Panc1 (cell line): Measurements from ENCODE around the gene C1QTNF2. TPM values are rescaled to one million over a fixed set of nuclear protein-coding genes. Genes with fewer than 3 reads are reported as not detected.

ENCODE experiments used
- ATAC-seq: fragments of 200-7000 bp; cut with Tn5 transposase; 2 replicates; pipeline ENCODE4 v1.9.1; 2020; ENCODE audit warnings: mild to moderate bottlenecking, moderate library complexity
- BruUV-seq: library from RNA; stranded (reverse); fragments of 400-500 nt; replicated peaks from 2 replicates; lab custom pipeline; 2021; lab: Mats Ljungman, UMichigan
- CTCF ChIA-PET: fragments of 300-600 bp; sonication (Branson Sonifier 250); formaldehyde crosslinking; loops from one replicate; lab custom pipeline; 2022; ENCODE audit warnings: antibody characterized with exemption; lab: Charles Lee
- POLR2A ChIA-PET: fragments of 300-600 bp; sonication (Branson Sonifier 250); formaldehyde crosslinking; loops from one replicate; lab custom pipeline; 2022; ENCODE audit warnings: antibody characterized with exemption; lab: Charles Lee
- DNase-seq: peaks from one replicate; pipeline ENCODE4 v3.0.0-alpha.2; 2010; ENCODE audit warnings: low read depth, low spot score
- H3K27ac ChIP-seq: 2 replicates; pipeline ENCODE4 v1.5.1; 2011; ENCODE audit warnings: mild to moderate bottlenecking, low read length, inconsistent platforms
- H3K27me3 ChIP-seq: fragments of 200-500 bp; sonication (Bioruptor generic); 2 replicates; pipeline ENCODE4 v1.6.0; 2014; ENCODE audit warnings: low read length, inconsistent platforms; ENCODE audit not compliant: control insufficient read depth, insufficient read depth
- H3K36me3 ChIP-seq: fragments of 200-500 bp; sonication (Bioruptor generic); 2 replicates; pipeline ENCODE4 v1.5.1; 2014; ENCODE audit warnings: inconsistent platforms, mild to moderate bottlenecking, low read length, moderate library complexity; ENCODE audit not compliant: control insufficient read depth, insufficient read depth
- H3K4me1 ChIP-seq: 2 replicates; pipeline ENCODE4 v1.5.1; 2011; ENCODE audit warnings: inconsistent platforms, mild to moderate bottlenecking, low read length, moderate library complexity; ENCODE audit not compliant: control insufficient read depth, insufficient read depth
- H3K4me3 ChIP-seq, 2 experiments: 2 replicates each; pipeline ENCODE4 v1.5.1; 2011 to 2012; ENCODE audit warnings: low read depth in 2 of 2, low read length in 2 of 2, mild to moderate bottlenecking in 2 of 2, inconsistent platforms in 1 of 2, moderate library complexity in 1 of 2
- H3K9me3 ChIP-seq: fragments of 200-500 bp; sonication (Bioruptor generic); 2 replicates; pipeline ENCODE4 v1.5.1; 2014; ENCODE audit warnings: low read depth, mild to moderate bottlenecking, inconsistent platforms, low read length, moderate library complexity; ENCODE audit not compliant: control insufficient read depth, insufficient read depth
- CTCF ChIP-seq: fragments of 450-650 bp; IDR thresholded peaks from 2 replicates; pipeline ENCODE4 v1.5.1; 2017; ENCODE audit warnings: mild to moderate bottlenecking
- POLR2AphosphoS5 ChIP-seq: IDR thresholded peaks from 2 replicates; pipeline ENCODE4 v1.6.1; 2012; ENCODE audit warnings: mild to moderate bottlenecking, low read depth, low read length, moderate library complexity
- REST ChIP-seq, 2 experiments: IDR thresholded peaks; 2 replicates each; pipeline ENCODE4 v1.6.1; 2011 to 2012; ENCODE audit warnings: low read depth in 2 of 2, control low read depth in 1 of 2, low read length in 1 of 2, mild to moderate bottlenecking in 1 of 2, moderate library complexity in 1 of 2; ENCODE audit not compliant: insufficient read depth in 1 of 2
- SIN3A ChIP-seq: IDR thresholded peaks from 2 replicates; pipeline ENCODE4 v1.6.1; 2012; ENCODE audit warnings: low read depth, mild to moderate bottlenecking, low read length, moderate library complexity, borderline replicate concordance; ENCODE audit not compliant: insufficient read depth
- TCF7L2 ChIP-seq: IDR thresholded peaks from 2 replicates; pipeline ENCODE4 v1.6.1; 2011; ENCODE audit warnings: mild to moderate bottlenecking, low read depth, low read length, inconsistent platforms
- in situ Hi-C: cut with HindIII; loops from 2 replicates; pipeline ENCODE4 v1.10.0; 2016; ENCODE audit warnings: low sequenced_read_pairs, low pct_unique_long_range_greater_than_20kb
- intact Hi-C: fragments of 100-400 bp; cut with micrococcal nuclease; formaldehyde crosslinking; loops from one replicate; pipeline ENCODE4 v1.10.0; 2022; ENCODE audit not compliant: unreplicated experiment
- total RNA-seq: library from RNA; stranded (reverse); gene quantifications from one replicate; pipeline ENCODE4 v1.2.1, GENCODE V29; 2021; ENCODE audit not compliant: unreplicated experiment

C1QTNF2 gene
- total RNA-seq, 1 experiment from 2014 or later = 0.44 TPM

GRCh38 chr5:160418561-160419457 is 48.4 kb upstream of the C1QTNF2 start, which contains the start of gene SLU7:
Gene SLU7 (minus strand): TSS chr5:160419081. CDS start chr5:160415294, 3,787 bp downstream.
- Histone ChIP-seq H3K27me3 (no peaks in the 10 kb centered on the region), H3K9me3 (no peaks in the 10 kb centered on the region), H3K27ac (peak within 1 kb of the TSS; percentile 99), H3K4me3 (peak within 1 kb of the TSS; percentile 74 to 96), H3K36me3 (peaks cover 29% of the 10 kb centered on the region), H3K4me1 (peaks cover 33% of the 10 kb centered on the region)
- CTCF ChIA-PET = interaction anchor here (0.6 kb wide), 2 partner anchors 243 to 1160 kb away, joined by 5 to 6 read pairs; no protein-coding TSS in a partner anchor
- BruUV-seq = TSS peak; percentile 94
- peak; percentile 87 for DNase-seq
- in situ Hi-C loops = no loop called here
- TF ChIP-seq SIN3A (0 out of 2 replicates have a peak, but pooled peaks have one; percentile 25), CTCF (no peak), POLR2AphosphoS5 (peak; percentile 56), REST (IDR thresholded peaks at IDR 0.05; ENCODE audit: insufficient read depth in 1 of 2, low read depth in 2 of 2, low read length in 1 of 2) (no peak), TCF7L2 (no peak)
- intact Hi-C loops = no loop called here
- peak; percentile 91 for ATAC-seq
- POLR2A ChIA-PET = interaction anchor here (0.6 to 1.0 kb wide), 8 partner anchors 28 to 1052 kb away, joined by 3 to 13 read pairs (median 5); no protein-coding TSS in a partner anchor

GRCh38 chr5:160399402-160400353 is 29.3 kb upstream of the C1QTNF2 start, which contains the start of gene FAM200C:
Gene FAM200C (minus strand): TSS chr5:160400054. CDS start chr5:160395490, 4,564 bp downstream.
- POLR2A ChIA-PET = interaction anchor here (0.6 to 1.0 kb wide), 3 partner anchors 10 to 648 kb away, joined by 4 to 6 read pairs (median 5); no protein-coding TSS in a partner anchor
- intact Hi-C loops = no loop called here

More at GRCh38 chr5:160399402-160400353, 29.3 kb upstream of the C1QTNF2 start, which contains the start of gene FAM200C:
- H3K27me3 ChIP-seq = no peaks in the 10 kb centered on the region
- peak within 1 kb of the TSS; percentile 98 for H3K27ac ChIP-seq
- BruUV-seq = no TSS peak
- in situ Hi-C loops = no loop called here
- DNase-seq (peak; percentile 72), ATAC-seq (peak; percentile 99)
- peak within 1 kb of the TSS; percentile 82 to 83 for H3K4me3 ChIP-seq
- no peaks in the 10 kb centered on the region for H3K9me3 ChIP-seq
- TF ChIP-seq TCF7L2 = no peak
- no peak for TF ChIP-seq REST (IDR thresholded peaks at IDR 0.05; ENCODE audit: insufficient read depth in 1 of 2, low read depth in 2 of 2, low read length in 1 of 2)
- peak; percentile 72; the same call in 1 of the 2 replicates for TF ChIP-seq SIN3A
- TF ChIP-seq CTCF = no peak
- peak; percentile 97 for TF ChIP-seq POLR2AphosphoS5
- peaks cover 11% of the 10 kb centered on the region; the same call in 1 of the 2 replicates for H3K4me1 ChIP-seq
- CTCF ChIA-PET = interaction anchor here (0.6 to 0.7 kb wide), 2 partner anchors 9 to 212 kb away, joined by 3 to 15 read pairs; no protein-coding TSS in a partner anchor
- peaks cover 10% of the 10 kb centered on the region for H3K36me3 ChIP-seq
